Erythroblast (primary cell): ENCODE measurements around the gene ARID3B.

ENCODE experiments used
- DNase-seq, 2 experiments: peaks; one replicate each; lab custom pipeline; 2025; lab: John Stamatoyannopoulos, UW
- GATA1 ChIP-seq: IDR thresholded peaks from 2 replicates; pipeline ENCODE4 v1.6.1; 2011; ENCODE audit warnings: low read depth, mild to moderate bottlenecking, control low read depth, low read length, moderate library complexity
- POLR2A ChIP-seq: IDR thresholded peaks from 2 replicates; pipeline ENCODE4 v1.6.1; 2011; ENCODE audit warnings: mild to moderate bottlenecking, low read length

Gene ARID3B

DNA sequence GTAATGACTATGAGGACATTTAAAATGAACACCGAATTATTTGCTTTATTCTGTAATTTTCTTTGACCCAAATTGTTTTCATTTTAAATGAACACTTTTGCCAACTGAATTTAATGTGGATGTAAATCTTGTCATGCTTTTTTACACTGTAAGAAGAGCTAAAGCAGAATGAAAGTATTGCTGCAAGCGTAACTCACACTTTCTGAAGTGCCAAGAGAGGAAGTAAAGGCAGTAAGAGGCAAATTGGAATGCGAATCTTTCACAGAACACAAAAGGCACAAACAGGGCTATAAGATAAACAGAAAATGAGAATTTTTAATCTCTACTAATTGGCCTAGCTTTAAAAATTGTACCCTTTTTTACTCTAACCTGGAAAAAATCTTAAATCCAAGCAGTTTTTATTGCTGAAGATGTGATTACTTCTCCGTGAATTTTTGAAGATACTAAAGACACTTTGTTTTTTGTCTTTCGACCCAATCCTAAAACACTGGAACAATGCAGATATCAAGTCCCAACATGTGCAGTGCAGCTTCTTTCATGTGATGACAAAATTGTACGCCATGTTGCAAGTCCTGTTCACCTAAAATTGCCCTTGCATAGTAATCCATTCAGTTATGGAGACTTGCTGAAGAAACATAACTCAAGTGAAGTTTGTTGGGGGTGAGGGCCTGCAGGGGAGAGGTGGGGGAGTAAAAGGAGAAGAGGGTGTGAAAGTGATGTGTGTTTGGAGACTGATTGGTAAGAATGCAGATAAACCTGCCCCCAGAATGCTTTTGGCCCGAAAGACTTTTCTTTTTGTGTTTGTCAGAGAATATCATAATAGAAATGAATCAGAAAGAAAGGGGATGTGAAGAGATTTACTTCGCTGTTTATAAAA lies 1.4 kb downstream of the ARID3B start:
- TF ChIP-seq POLR2A (no peak), GATA1 (no peak)
- DNase-seq = peak; percentile 26 to 37

- no peak for TF ChIP-seq GATA1
- no peak for TF ChIP-seq POLR2A
- no peak for DNase-seq
These were observed 2.0 kb downstream of the ARID3B start for GRCh38 chr15:74543043-74543422.

DNA sequence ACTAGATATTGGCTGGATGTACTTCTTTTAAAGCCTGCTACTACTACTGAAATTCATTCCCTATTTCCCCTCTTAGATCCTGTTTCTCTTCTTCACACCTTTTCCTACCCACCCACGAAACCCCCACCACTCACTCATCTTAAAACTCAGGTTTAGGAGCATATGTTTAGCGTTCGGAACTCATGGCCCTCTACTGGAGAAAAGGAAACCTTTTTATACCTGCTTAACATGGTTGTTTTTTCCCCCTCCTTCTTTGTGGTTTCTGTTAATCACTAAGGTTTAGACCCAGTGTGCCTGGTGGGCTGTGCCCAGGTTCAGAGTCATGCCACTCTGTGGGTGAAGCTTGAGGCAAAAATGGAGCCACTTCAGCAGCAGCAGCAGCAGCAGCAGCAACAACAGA lies 2.6 kb downstream of the ARID3B start:
- TF ChIP-seq POLR2A (no peak), GATA1 (no peak)
- peak in 1 of 2 experiments; percentile 19 for DNase-seq

DNA sequence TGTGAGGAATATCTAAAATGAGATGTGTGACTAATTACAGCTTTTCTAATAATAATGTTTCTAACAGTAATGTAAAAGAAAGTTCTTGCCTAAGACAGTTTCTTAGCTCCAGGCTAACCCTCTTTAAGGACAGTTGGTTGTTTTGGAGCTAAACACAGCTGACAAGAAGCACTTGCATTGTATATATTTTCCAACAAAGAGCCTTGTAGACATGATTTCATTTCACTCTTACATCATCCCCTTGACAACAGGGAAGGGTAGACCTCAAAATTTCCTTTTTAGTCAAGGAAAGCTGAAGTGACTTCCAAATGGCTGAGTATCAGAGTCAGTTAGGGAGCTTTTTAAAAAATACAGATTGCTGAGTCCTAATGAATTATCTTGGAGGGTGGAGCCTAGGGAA lies 4.1 kb downstream of the ARID3B start:
- DNase-seq = no peak
- TF ChIP-seq POLR2A = no peak
- no peak for TF ChIP-seq GATA1

- peak; percentile 98 to 99 for DNase-seq
- TF ChIP-seq POLR2A = no peak
- no peak for TF ChIP-seq GATA1
These were observed 5.0 kb downstream of the ARID3B start for GRCh38 chr15:74545776-74546656.

DNA sequence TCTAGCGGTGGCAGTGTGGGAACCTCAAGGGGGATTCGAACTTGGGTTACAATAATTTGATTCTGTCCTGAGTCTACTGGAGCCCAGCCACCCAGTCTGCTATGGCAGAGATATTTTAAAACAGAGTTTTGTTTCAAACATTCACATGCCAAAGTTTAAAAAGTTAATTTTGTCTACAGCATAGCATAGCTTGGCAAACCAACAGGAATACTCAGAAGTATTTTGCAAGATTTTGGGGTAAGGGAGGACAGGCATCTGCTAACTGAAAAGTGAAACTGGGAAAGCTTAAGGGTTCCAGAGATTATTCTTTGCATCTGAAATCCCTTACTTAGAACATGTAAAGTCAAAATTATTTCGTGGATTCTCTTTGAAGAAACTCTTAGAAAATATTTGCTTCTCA lies 6.6 kb downstream of the ARID3B start:
- DNase-seq = no peak
- TF ChIP-seq GATA1 = no peak

DNA sequence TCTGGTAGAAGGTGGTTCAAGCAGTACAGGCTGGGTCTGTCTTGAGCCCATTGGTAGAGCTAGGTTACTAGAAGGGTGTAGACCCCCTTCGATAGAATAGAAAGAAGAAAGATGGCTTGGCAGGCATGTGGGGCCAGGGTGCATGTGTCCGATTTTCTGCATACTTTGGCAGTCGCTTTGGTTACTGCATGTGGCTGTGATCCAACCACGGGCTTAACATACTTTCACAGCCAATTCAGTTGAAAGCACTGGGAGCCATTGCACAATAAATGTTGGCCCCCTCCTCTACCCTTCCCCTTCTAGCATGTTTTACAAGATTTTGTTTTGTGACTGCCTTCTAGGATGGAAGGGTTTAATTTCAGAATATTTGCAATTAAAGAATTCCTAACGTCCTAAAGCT lies 7.2 kb downstream of the ARID3B start:
- no peak for DNase-seq
- TF ChIP-seq POLR2A (no peak), GATA1 (no peak)

DNA sequence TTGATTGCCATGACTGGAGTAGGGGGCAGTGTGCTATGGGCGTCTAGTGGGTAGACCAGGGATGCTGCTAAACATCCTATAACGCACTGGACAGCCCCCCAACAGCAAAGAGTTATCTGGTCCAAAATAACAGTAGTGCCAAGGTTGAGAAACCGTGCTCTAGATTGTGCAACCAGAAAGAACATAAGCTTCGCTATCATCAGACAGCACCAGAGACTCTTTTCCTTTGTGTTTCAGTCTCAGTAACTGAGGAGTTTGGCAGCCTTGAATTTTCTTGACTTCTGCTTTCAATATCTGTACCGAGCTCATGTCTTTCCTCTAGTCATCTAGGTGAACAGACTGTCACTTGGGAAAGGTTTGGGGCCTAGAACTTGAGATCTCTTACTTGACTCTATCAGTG lies 8.8 kb downstream of the ARID3B start:
- TF ChIP-seq GATA1 = no peak
- no peak for TF ChIP-seq POLR2A
- no peak for DNase-seq

DNA sequence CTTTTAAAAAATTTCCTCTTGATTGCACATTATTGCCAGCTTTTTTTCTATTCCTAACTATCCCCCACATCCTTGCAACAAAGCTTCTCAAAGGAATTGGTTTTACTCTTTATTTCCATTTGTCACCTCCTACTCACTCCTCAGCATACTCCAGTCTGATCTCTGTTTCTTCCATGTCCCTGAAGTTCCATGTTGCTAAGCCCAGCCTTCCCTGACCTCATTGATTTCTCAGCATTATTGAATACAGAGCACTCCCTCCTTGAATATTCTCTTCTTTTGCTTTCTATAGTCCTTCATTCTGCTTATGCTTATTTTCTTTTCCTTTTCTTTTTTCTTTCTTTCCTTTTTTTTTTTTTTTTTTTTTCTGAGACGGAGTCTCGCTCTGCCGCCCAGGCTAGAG lies 10.7 kb downstream of the ARID3B start:
- DNase-seq = no peak
- TF ChIP-seq POLR2A (no peak), GATA1 (no peak)

- TF ChIP-seq GATA1 (no peak), POLR2A (no peak)
- peak in 1 of 2 experiments; percentile 18 for DNase-seq
These were observed 11.9 kb downstream of the ARID3B start for GRCh38 chr15:74552773-74553441.

GRCh38 chr15:74555192-74555591 lies 14.2 kb downstream of the ARID3B start:
- TF ChIP-seq POLR2A = no peak
- TF ChIP-seq GATA1 = no peak
- DNase-seq = no peak

DNA sequence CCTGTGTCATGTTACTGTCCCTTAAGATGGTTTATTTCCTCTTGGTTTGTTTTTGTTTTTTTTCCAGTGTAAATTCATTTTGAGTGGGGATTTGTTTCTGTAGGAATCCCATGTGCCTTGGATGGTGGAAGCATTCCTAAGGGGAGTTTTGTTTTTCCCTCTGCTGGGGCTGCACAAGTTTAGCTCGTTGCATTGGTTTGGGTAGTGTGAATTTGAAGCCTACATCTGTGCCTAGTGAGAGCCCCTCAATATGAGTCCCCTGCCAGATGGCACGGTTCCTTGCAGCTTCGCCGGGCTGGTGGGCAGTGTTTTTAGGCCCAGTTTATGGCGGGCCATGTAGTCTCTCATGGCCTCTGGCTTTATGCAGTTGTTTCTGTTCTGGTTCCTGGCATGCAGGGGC lies 17.7 kb downstream of the ARID3B start:
- no peak for DNase-seq
- TF ChIP-seq GATA1 = no peak
- no peak for TF ChIP-seq POLR2A

- no peak for DNase-seq
- TF ChIP-seq POLR2A (no peak), GATA1 (no peak)
These were observed 22.4 kb downstream of the ARID3B start for GRCh38 chr15:74563442-74563841.

DNA sequence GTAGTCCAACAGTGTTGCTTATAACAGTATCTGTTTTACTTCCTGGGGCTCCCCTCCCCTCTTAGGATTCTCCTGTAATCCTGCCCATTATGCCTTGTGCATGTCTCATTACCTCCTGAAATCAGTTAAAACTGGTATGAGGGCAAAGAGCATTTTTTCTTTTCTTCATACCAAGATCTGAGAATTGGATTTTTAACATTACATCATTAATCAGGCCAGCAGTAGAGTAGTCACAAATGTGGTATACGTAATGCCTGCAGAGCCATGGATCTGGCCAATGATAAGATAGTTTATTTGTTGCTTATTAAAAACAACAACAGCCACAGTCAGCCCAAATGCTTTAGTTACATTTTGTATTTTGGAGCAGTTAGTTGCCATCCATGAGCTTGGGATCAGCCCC lies 23.2 kb downstream of the ARID3B start:
- TF ChIP-seq GATA1 = no peak
- TF ChIP-seq POLR2A = no peak
- no peak for DNase-seq
